Measurements from ENCODE around the gene PDLIM5. TPM values are rescaled to one million over a fixed set of nuclear protein-coding genes. Genes with fewer than 3 reads are reported as not detected.

Gene PDLIM5
- total RNA-seq, 1 experiment from 2014 or later, result 38.9 TPM

Other genes starting within 250 kb of the PDLIM5 start
- 83.6 and 101 TPM in 2 replicates for gene SMARCAD1, start 244.1 kb upstream of the PDLIM5 start, total RNA-seq (2014; rRNA removed; shearing (Covaris generic))
- gene HPGDS, start 109.1 kb upstream of the PDLIM5 start, total RNA-seq (2014; rRNA removed; shearing (Covaris generic)), result not detected in 2 replicates

Data from SJCRH30 (cell line).